Neuronal stem cell (in vitro differentiated cells): ENCODE results near the gene PIWIL4.
A peak's percentile ranks its signal among the peaks of the same experiment; 100 is the strongest.

Experiments
- DNase-seq: peaks from one replicate; pipeline ENCODE4 v3.0.0-alpha.2; 2013; ENCODE audit warnings: low spot score
- H2AFZ ChIP-seq: one replicate; pipeline ENCODE4 v1.6.1; 2013; ENCODE audit warnings: mild to moderate bottlenecking, low read length, inconsistent platforms
- H2AK5ac ChIP-seq: 2 replicates; pipeline ENCODE4 v1.6.1; 2013; ENCODE audit warnings: low read depth, mild to moderate bottlenecking, inconsistent platforms, low read length, moderate library complexity, mixed read lengths
- H2BK120ac ChIP-seq: 2 replicates; pipeline ENCODE4 v1.6.1; 2013; ENCODE audit warnings: low read depth, mild to moderate bottlenecking, inconsistent platforms, low read length, moderate library complexity, mixed read lengths
- H2BK12ac ChIP-seq: one replicate; pipeline ENCODE4 v1.6.1; 2013; ENCODE audit warnings: low read length, inconsistent platforms
- H2BK15ac ChIP-seq: 2 replicates; pipeline ENCODE4 v1.6.1; 2013; ENCODE audit warnings: mild to moderate bottlenecking, low read length, inconsistent platforms, mixed read lengths
- H2BK5ac ChIP-seq: one replicate; pipeline ENCODE4 v1.6.1; 2013; ENCODE audit warnings: inconsistent platforms, mild to moderate bottlenecking, low read length, moderate library complexity
- H3K14ac ChIP-seq: one replicate; pipeline ENCODE4 v1.6.1; 2013; ENCODE audit warnings: low read length, inconsistent platforms
- H3K18ac ChIP-seq: 2 replicates; pipeline ENCODE4 v1.6.1; 2013; ENCODE audit warnings: low read length, inconsistent platforms
- H3K23ac ChIP-seq: 2 replicates; pipeline ENCODE4 v1.6.1; 2013; ENCODE audit warnings: low read depth, mild to moderate bottlenecking, mixed read lengths, low read length, inconsistent platforms; ENCODE audit not compliant: poor library complexity
- H3K27ac ChIP-seq: replicated peaks from 3 replicates; pipeline ENCODE4 v1.5.1; 2013; ENCODE audit warnings: low read length, inconsistent platforms
- H3K27me3 ChIP-seq, 3 experiments: 2 replicates each; pipeline ENCODE4 v1.6.1; 2013; ENCODE audit warnings: low read length in 3 of 3, mild to moderate bottlenecking in 2 of 3, inconsistent platforms in 1 of 3, low read depth in 1 of 3, mixed read lengths in 1 of 3, moderate library complexity in 1 of 3; ENCODE audit not compliant: control insufficient read depth in 3 of 3, insufficient read depth in 3 of 3
- H3K36me3 ChIP-seq, 2 donors: replicated peaks in 1 of 2; 2 replicates each; pipeline ENCODE4 v1.6.1; 2013; ENCODE audit warnings: low read length in 2 of 2; ENCODE audit not compliant: control insufficient read depth in 2 of 2, insufficient read depth in 2 of 2
- H3K4ac ChIP-seq: 2 replicates; pipeline ENCODE4 v1.6.1; 2013; ENCODE audit warnings: inconsistent platforms, mild to moderate bottlenecking, low read length, moderate library complexity
- H3K4me1 ChIP-seq, 2 donors: 1 replicate in 1 of 2; 2 replicates in 1 of 2; pipeline ENCODE4 v1.6.1; 2013; ENCODE audit warnings: low read length in 2 of 2, low read depth in 1 of 2; ENCODE audit not compliant: control insufficient read depth in 2 of 2, insufficient read depth in 1 of 2
- H3K4me2 ChIP-seq: one replicate; pipeline ENCODE4 v1.6.1; 2013; ENCODE audit warnings: mild to moderate bottlenecking, low read length, inconsistent platforms; ENCODE audit not compliant: insufficient read depth, poor library complexity, severe bottlenecking
- H3K4me3 ChIP-seq, 2 donors: 2 replicates each; pipeline ENCODE4 v1.5.1; 2013; ENCODE audit warnings: low read length in 2 of 2, mild to moderate bottlenecking in 2 of 2, inconsistent platforms in 1 of 2, moderate library complexity in 1 of 2
- H3K79me1 ChIP-seq: one replicate; pipeline ENCODE4 v1.6.1; 2013; ENCODE audit warnings: low read depth, mild to moderate bottlenecking, inconsistent platforms, low read length, moderate library complexity
- H3K9ac ChIP-seq: one replicate; pipeline ENCODE4 v1.6.1; 2013; ENCODE audit warnings: mild to moderate bottlenecking, low read depth, low read length, inconsistent platforms; ENCODE audit not compliant: poor library complexity
- H3K9me3 ChIP-seq, 2 donors: replicated peaks in 1 of 2; 2 replicates each; pipeline versions ENCODE3 to v1.6.1; 2013; ENCODE audit warnings: low read length in 2 of 2, mild to moderate bottlenecking in 2 of 2, inconsistent platforms in 1 of 2, low read depth in 1 of 2, mixed read lengths in 1 of 2, moderate library complexity in 1 of 2; ENCODE audit not compliant: control insufficient read depth in 2 of 2, insufficient read depth in 1 of 2
- H4K8ac ChIP-seq: one replicate; pipeline ENCODE4 v1.6.1; 2013; ENCODE audit warnings: low read depth, mild to moderate bottlenecking, inconsistent platforms, low read length, moderate library complexity
- H4K91ac ChIP-seq: one replicate; pipeline ENCODE4 v1.6.1; 2013; ENCODE audit warnings: low read length, low read depth, mild to moderate bottlenecking, inconsistent platforms; ENCODE audit not compliant: poor library complexity
- WGBS, 2 donors: extraction: QIAGEN DNeasy Blood & Tissue Kit; methylation state at CpG; one replicate each; pipeline ENCODE4 v1.1.7; 2013; ENCODE audit warnings: missing lambda C conversion rate in 2 of 2, mixed read lengths in 1 of 2; ENCODE audit not compliant: insufficient read length in 2 of 2, insufficient replicate concordance in 1 of 2; ENCODE audit errors: extremely low coverage in 2 of 2; 5-methylcytosine and 5-hydroxymethylcytosine counted together

Gene PIWIL4

DNA sequence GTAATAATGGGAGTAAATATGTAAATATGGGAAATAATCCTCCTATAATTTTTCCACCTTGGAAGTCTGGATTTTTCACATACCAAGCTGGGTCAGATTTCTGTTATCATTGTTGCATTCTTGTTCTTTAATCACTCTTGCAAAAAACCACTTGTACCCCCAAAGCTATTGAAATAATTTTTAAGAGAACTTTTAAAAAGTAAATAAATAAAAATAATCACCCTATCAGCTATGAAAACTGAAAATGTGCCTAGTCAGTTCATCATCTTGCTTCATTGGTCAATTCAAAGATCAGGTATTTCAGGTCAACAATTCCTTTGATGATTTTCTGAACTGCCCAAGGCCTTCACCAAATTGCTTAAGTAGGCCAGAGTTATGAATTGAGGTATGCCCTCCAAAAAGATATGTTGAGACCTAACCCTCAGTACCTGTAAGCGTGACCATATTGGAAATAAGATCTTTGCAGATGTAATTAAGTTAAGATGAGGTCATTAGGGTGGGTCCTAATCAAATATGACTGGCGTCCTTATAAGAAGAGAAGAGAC lies 95.8 kb downstream of the PIWIL4 start:
- no peaks in the 10 kb centered on the region for H3K36me3 ChIP-seq
- H2BK5ac ChIP-seq, result no peak overlapping the region
- H2AFZ ChIP-seq, result no peak overlapping the region
- no peak overlapping the region for H3K27ac ChIP-seq
- no peak for DNase-seq
- H3K27me3 ChIP-seq, result no peaks in the 10 kb centered on the region
- H3K4me1 ChIP-seq, result peaks cover 0 to 2% of the 10 kb centered on the region in 2 donors
- H3K18ac ChIP-seq, result no peak overlapping the region
- H3K4ac ChIP-seq, result no peak overlapping the region
- H3K14ac ChIP-seq, result no peak overlapping the region
- no peak overlapping the region for H3K4me2 ChIP-seq
- H3K4me3 ChIP-seq, result no peak overlapping the region
- no peak overlapping the region for H3K9ac ChIP-seq
- no peak overlapping the region for H2AK5ac ChIP-seq
- H4K91ac ChIP-seq, result no peak overlapping the region
- H4K8ac ChIP-seq, result no peak overlapping the region
- peaks cover 0 to 3% of the 10 kb centered on the region in 2 donors for H3K9me3 ChIP-seq
- H2BK12ac ChIP-seq, result no peak overlapping the region
- no peak overlapping the region for H2BK15ac ChIP-seq
- no CpG with 5 or more reads among the region's 2 CpGs for WGBS, 2 donors
- H3K23ac ChIP-seq, result no peak overlapping the region
- H2BK120ac ChIP-seq, result no peak overlapping the region
- H3K79me1 ChIP-seq, result no peaks in the 10 kb centered on the region

DNA sequence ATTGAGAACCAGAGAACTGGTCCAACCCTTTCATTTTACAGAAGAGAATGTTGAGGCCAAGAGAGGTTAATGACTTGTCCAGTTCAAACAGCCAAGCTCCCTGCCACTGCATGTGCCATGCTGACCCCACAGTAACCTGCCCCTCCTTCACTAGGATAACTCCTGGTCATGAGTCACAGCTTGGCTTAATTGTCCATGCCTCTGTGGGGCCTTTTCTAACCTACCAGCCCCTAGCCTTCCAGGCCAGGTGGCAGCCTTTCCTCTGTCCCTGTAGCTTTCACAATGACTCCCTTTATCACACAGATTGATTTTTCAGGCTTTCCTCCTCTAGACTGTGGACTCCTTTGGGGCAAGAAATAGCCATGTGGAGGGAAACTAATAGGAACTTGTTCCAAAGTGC lies 97.2 kb downstream of the PIWIL4 start:
- DNase-seq, result no peak

DNA sequence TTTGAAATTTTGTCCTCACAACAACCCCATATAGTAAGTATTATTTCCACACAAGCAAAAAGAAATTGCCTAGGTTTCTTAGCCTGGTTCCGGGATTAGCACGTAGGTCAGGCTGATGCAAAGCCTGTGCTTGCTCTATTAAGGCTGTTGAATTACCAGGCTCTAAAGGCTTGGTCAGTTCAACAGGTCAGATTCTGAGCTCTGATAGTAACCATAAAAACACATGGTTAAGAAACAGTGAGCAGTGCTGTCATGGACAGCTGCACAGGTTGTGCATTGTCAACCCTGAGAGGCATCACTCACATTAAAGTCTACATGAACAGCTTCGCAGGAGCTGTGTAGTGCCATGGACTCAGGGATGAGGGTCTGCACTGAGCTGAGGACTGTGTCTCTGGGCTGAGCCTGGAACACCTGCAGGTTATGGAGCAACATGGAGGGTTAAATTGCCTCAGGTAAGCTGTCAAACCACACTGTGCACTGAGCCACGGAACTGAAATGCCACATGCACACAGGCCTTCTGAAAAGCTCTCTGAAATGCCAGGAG lies 98.0 kb downstream of the PIWIL4 start:
- Histone ChIP-seq H2BK15ac (no peak overlapping the region), H3K27ac (no peak overlapping the region), H2BK5ac (no peak overlapping the region), H2BK120ac (no peak overlapping the region), H3K23ac (no peak overlapping the region), H3K14ac (no peak overlapping the region), H2AK5ac (no peak overlapping the region), H3K4me2 (no peak overlapping the region), H2BK12ac (no peak overlapping the region), H3K4ac (no peak overlapping the region), H3K9me3 (peaks cover 0 to 3% of the 10 kb centered on the region in 2 donors), H4K91ac (no peak overlapping the region), H3K4me1 (peaks cover 0 to 4% of the 10 kb centered on the region in 2 donors), H2AFZ (no peak overlapping the region), H3K4me3 (no peak overlapping the region), H4K8ac (no peak overlapping the region), H3K27me3 (no peaks in the 10 kb centered on the region), H3K9ac (no peak overlapping the region), H3K79me1 (no peaks in the 10 kb centered on the region), H3K36me3 (no peaks in the 10 kb centered on the region), H3K18ac (peak overlapping the region; percentile 31)
- DNase-seq, result no peak
- no CpG with 5 or more reads among the region's 4 CpGs for WGBS, 2 donors

More for the DNA sequence above, 97.2 kb downstream of the PIWIL4 start:
- H3K9ac ChIP-seq, result no peak overlapping the region
- H3K4ac ChIP-seq, result no peak overlapping the region
- H3K27me3 ChIP-seq, result no peaks in the 10 kb centered on the region
- no peak overlapping the region for H4K8ac ChIP-seq
- H3K18ac ChIP-seq, result no peak overlapping the region
- no peak overlapping the region for H3K23ac ChIP-seq
- H3K27ac ChIP-seq, result no peak overlapping the region
- H3K9me3 ChIP-seq, result peaks cover 0 to 3% of the 10 kb centered on the region in 2 donors
- no peaks in the 10 kb centered on the region for H3K36me3 ChIP-seq
- H3K79me1 ChIP-seq, result no peaks in the 10 kb centered on the region
- no peak overlapping the region for H3K4me2 ChIP-seq
- H2AFZ ChIP-seq, result no peak overlapping the region
- no peak overlapping the region for H4K91ac ChIP-seq
- no peak overlapping the region for H2BK15ac ChIP-seq
- no peak overlapping the region for H2BK12ac ChIP-seq
- no peak overlapping the region for H2AK5ac ChIP-seq
- peaks cover 0 to 4% of the 10 kb centered on the region in 2 donors for H3K4me1 ChIP-seq
- no peak overlapping the region for H2BK120ac ChIP-seq
- no peak overlapping the region for H3K14ac ChIP-seq
- no peak overlapping the region for H3K4me3 ChIP-seq
- H2BK5ac ChIP-seq, result no peak overlapping the region

DNA sequence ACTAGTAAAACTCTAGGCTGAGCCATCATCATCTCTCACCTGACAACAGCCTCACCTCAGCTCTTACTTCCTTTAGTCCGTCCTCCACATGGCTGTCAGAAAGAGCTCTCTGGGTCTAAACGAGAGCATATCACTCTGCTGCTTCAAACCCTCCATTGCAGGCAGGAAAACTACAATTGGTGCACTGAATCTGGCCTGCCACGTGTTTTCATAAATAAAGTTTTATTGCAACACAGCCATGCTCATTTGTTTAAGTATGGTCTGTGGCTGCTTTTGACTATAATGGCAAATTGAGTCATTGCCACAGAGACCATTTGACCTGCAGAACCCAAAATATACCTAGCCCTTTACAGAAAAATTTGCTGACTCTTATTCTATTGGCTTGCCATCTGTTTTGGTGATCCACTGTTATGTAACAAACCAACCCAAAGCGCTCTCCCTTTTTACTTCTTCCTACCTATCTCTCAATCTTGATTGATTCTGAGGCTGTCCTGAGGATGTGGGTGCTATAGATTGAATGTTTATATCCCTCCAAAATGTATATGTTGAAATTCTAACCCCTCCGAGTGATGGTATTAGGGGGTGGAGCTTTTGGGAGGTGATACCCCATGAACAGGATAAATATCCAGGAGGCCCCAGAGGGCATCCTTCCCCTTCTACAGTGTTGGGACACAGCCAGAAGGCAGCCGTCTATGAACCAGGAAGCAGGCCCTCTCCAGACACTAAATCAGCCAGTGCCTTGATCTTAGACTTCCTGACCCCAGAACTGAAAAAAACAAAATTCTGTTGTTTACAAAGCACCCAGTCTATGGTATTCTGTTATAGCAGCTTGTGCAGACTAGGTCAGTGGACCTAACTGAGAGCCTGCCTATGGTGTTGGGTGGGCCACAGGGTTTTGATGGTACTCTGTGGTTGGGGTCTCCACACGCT lies 99.9 kb downstream of the PIWIL4 start:
- Histone ChIP-seq H3K9me3 (peaks cover 0 to 5% of the 10 kb centered on the region in 2 donors), H3K18ac (no peak overlapping the region), H3K36me3 (no peaks in the 10 kb centered on the region), H3K27me3 (no peaks in the 10 kb centered on the region), H3K4me2 (no peak overlapping the region), H3K79me1 (no peaks in the 10 kb centered on the region), H3K4ac (no peak overlapping the region), H3K4me3 (no peak overlapping the region), H2AFZ (no peak overlapping the region), H3K23ac (no peak overlapping the region), H3K14ac (no peak overlapping the region), H3K4me1 (peaks cover 0 to 4% of the 10 kb centered on the region in 2 donors), H3K27ac (no peak overlapping the region), H2AK5ac (no peak overlapping the region), H2BK5ac (no peak overlapping the region), H4K91ac (no peak overlapping the region), H2BK12ac (no peak overlapping the region), H3K9ac (no peak overlapping the region), H2BK120ac (no peak overlapping the region), H4K8ac (no peak overlapping the region), H2BK15ac (no peak overlapping the region)
- DNase-seq, result no peak
- WGBS, 2 donors, result no CpG with 5 or more reads among the region's 7 CpGs
